ENCODE data around the gene ODR4. TPM values are rescaled to one million over a fixed set of nuclear protein-coding genes. Genes with fewer than 3 reads are reported as not detected.
"Not testable (repeated sequence)": the region's sequence is repeated elsewhere in the genome, so short reads cannot be mapped to it uniquely, and the experiment has no call there.

The ODR4 gene
- total RNA-seq, 1 donor from 2014 or later = 25.5 TPM

- no peak for DNase-seq (ENCODE audit: low spot score, unreplicated experiment)
- no peak overlapping the region for H3K4me3 Mint-ChIP-seq (ENCODE audit: low read depth)
- H3K36me3 Mint-ChIP-seq (ENCODE audit: insufficient read depth) = peaks cover 38% of the 10 kb centered on the region
- no peaks in the 10 kb centered on the region for H3K9me3 Mint-ChIP-seq (ENCODE audit: low read depth)
- TF ChIP-seq CTCF (IDR thresholded peaks at IDR 0.05; ENCODE audit: unreplicated experiment) = no peak
- no peaks in the 10 kb centered on the region for H3K4me1 Mint-ChIP-seq (ENCODE audit: low read depth)
- H3K27me3 Mint-ChIP-seq = no peaks in the 10 kb centered on the region
- peak overlapping the region; percentile 16 for H3K27ac Mint-ChIP-seq
Observed at GRCh38 chr1:186340772-186341171, 34.9 kb upstream of the ODR4 start.

- Mint-ChIP-seq H3K36me3 (ENCODE audit: insufficient read depth) (peaks cover 50% of the 10 kb centered on the region), H3K27ac (peak overlapping the region; percentile 29)
- not testable (repeated sequence) for H3K4me3 Mint-ChIP-seq (ENCODE audit: low read depth); H3K4me1 Mint-ChIP-seq (ENCODE audit: low read depth); H3K9me3 Mint-ChIP-seq (ENCODE audit: low read depth); DNase-seq (ENCODE audit: low spot score, unreplicated experiment); H3K27me3 Mint-ChIP-seq
Observed at GRCh38 chr1:186347837-186348691, 27.6 kb upstream of the ODR4 start.

GRCh38 chr1:186374303-186375151 lies 1.1 kb upstream of the ODR4 start:
- TF ChIP-seq CTCF (IDR thresholded peaks at IDR 0.05; ENCODE audit: unreplicated experiment) = no peak
- Mint-ChIP-seq H3K4me3 (ENCODE audit: low read depth) (peak overlapping the region; percentile 99), H3K27ac (peak overlapping the region; percentile 100), H3K27me3 (no peaks in the 10 kb centered on the region), H3K4me1 (ENCODE audit: low read depth) (peaks cover 7% of the 10 kb centered on the region), H3K36me3 (ENCODE audit: insufficient read depth) (peaks cover 23% of the 10 kb centered on the region), H3K9me3 (ENCODE audit: low read depth) (peaks cover 2% of the 10 kb centered on the region)
- DNase-seq (ENCODE audit: low spot score, unreplicated experiment) = no peak

DNA sequence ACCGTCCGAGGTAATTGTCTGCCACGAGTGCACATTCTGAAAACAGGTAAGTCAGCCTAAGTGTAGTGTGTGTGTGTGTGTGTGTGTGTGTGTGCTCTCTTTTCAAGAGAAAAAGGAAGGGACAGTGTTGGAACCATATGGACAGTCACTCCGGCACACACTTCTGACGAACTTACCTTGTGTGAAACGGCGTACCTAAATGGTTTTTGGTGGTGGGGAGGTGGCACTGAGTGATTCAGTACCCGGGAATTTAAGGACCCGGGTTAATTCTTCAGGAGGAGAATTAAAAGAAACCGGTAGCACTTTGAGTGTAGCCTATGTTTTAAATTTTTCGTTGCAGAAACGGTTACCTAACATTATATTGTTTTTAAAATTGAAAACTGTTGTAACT lies 286 bp downstream of the ODR4 start:
- Mint-ChIP-seq H3K27me3 (no peaks in the 10 kb centered on the region), H3K9me3 (ENCODE audit: low read depth) (no peaks in the 10 kb centered on the region), H3K27ac (peak overlapping the region; percentile 100), H3K4me1 (ENCODE audit: low read depth) (peaks cover 7% of the 10 kb centered on the region), H3K36me3 (ENCODE audit: insufficient read depth) (peaks cover 16% of the 10 kb centered on the region), H3K4me3 (ENCODE audit: low read depth) (peak overlapping the region; percentile 99)
- TF ChIP-seq CTCF (IDR thresholded peaks at IDR 0.05; ENCODE audit: unreplicated experiment) = no peak
- no peak for DNase-seq (ENCODE audit: low spot score, unreplicated experiment)

DNA sequence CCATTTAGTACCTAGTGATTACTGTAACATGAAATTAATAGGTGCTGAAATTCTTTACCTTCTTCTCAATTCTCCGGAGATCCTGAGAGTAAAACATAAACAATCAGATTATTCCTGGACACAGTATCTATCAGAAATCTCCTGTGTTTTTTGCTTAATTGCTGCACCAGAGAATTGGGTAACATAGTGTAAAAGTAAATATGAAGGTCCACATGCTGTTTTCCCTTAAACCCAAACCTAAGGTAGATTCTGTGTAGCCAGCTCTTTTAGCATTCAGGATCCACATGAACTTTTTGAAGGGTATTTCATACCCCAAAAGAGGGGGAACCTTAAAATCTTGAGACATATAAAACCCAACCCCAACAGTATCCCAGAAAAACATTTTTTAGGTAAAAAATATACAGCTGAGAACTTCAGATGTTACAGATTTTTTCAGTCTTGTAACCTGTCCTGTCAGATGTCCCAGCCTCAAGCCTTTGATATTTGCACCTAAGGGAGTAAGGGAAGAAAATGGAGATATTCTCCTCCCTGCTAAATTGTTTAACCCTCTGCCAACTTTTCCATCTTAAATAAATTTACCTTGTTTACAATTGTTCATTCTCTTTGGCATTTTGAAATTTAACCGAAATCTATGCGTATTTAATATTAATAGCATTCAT lies 11.2 kb downstream of the ODR4 start:
- Mint-ChIP-seq H3K36me3 (ENCODE audit: insufficient read depth) (peaks cover 7% of the 10 kb centered on the region), H3K4me3 (ENCODE audit: low read depth) (no peak overlapping the region), H3K9me3 (ENCODE audit: low read depth) (no peaks in the 10 kb centered on the region), H3K4me1 (ENCODE audit: low read depth) (no peaks in the 10 kb centered on the region), H3K27ac (no peak overlapping the region), H3K27me3 (no peaks in the 10 kb centered on the region)
- DNase-seq (ENCODE audit: low spot score, unreplicated experiment) = no peak
- TF ChIP-seq CTCF (IDR thresholded peaks at IDR 0.05; ENCODE audit: unreplicated experiment) = no peak

Data from progenitor cell of endocrine pancreas (in vitro differentiated cells).